GM19328 (cell line): ENCODE measurements around the gene BMP3.

Experiments
- ATAC-seq: cut with Tn5 transposase; IDR thresholded peaks from one replicate; pipeline ENCODE4 v1.9.1; 2021; ENCODE audit warnings: mild to moderate bottlenecking, moderate library complexity; ENCODE audit not compliant: unreplicated experiment

BMP3 gene

DNA sequence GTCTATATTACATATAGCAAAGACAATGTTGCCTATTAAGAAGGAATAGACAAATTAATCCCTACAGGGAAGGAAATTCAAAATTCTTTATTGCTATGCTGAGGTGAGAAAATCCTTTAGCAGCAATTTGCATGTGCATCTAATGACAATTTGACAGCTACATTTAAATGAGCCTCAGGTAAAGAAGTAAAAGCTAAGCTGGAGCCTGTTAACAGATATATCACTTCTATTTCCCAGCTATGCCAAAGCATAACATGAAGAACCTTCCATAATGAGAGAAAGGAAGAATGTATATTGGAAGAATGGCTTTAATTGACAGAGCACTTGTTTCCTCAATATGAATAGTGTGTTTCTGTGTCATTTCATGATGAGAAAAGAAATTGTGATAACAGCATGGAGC is 71.6 kb downstream of the BMP3 start:
- ATAC-seq, result no peak

DNA sequence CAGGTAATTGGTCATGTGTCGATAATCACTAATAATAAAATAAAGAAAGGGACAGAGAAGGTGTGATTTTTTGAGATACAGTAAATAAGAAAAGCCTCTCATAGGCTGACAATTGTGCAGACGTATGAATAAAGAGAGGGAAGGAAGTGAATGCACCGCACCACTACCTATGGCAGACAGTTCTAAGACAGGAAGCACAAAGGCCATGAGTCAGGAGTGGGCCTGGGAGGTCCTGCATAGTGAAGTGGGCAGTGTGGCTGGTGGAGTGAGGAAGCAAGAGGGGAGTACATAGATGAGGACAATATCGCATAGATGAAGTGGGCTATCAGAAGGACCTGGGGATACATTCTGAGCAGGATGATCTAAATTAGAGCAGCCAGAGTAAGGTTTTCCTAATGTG is 75.6 kb downstream of the BMP3 start:
- ATAC-seq, result no peak
